Fibroblast of the aortic adventitia (primary cell): Measurements from ENCODE around the gene L3MBTL4. TPM values are rescaled to one million over a fixed set of nuclear protein-coding genes. Genes with fewer than 3 reads are reported as not detected.

ENCODE experiments used
- DNase-seq: peaks from one replicate; pipeline ENCODE4 v3.0.0-alpha.2; 2010; ENCODE audit warnings: low read depth
- H3K4me3 ChIP-seq: 2 replicates; pipeline ENCODE4 v1.5.1; 2011; ENCODE audit warnings: low read depth, mild to moderate bottlenecking, control low read depth, low read length, moderate library complexity
- total RNA-seq: library from RNA; depleted of rRNA; stranded (reverse); fragments of >200 nt; gene quantifications from 2 replicates; pipeline ENCODE4 v1.2.3, GENCODE V29; 2012; ENCODE audit warnings: low replicate concordance
- TF ChIP-seq, protein P1 (sequence below): IDR thresholded peaks from 2 replicates; pipeline ENCODE4 v1.5.1; 2011; ENCODE audit warnings: mild to moderate bottlenecking, low read length, control low read depth, inconsistent platforms; ENCODE audit not compliant: insufficient read depth

The L3MBTL4 gene
- total RNA-seq, 1 donor = not detected

DNA sequence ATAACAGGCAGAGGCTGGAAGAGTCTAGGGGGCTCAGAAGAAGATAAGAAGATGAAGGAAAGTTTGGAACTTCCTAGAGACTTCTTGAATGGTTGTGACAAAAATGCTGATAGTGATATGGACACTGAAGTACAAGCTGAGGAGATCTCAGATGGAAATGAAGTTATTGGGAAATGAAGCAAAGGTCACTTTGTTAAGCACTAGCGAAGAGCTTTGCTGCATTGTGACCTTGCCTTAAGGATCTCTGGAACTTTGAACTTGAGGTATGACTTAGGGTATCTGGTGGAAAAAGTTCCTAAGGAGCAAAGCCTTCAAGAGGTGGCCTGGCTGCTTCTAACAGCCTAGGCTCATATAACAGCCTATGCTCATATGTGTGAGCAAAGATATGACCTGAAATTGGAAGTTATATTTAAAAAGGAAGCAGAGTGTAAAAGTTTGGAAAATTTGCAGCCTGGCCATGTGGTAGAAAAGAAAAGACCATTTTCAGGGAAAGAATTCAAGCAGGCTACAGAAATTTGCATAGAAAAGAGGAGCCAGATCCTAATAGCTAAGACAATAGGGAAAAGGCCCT is 91.3 kb downstream of the L3MBTL4 start:
- H3K4me3 ChIP-seq = no peak overlapping the region
- no peak for DNase-seq
- TF ChIP-seq, protein P1, sequence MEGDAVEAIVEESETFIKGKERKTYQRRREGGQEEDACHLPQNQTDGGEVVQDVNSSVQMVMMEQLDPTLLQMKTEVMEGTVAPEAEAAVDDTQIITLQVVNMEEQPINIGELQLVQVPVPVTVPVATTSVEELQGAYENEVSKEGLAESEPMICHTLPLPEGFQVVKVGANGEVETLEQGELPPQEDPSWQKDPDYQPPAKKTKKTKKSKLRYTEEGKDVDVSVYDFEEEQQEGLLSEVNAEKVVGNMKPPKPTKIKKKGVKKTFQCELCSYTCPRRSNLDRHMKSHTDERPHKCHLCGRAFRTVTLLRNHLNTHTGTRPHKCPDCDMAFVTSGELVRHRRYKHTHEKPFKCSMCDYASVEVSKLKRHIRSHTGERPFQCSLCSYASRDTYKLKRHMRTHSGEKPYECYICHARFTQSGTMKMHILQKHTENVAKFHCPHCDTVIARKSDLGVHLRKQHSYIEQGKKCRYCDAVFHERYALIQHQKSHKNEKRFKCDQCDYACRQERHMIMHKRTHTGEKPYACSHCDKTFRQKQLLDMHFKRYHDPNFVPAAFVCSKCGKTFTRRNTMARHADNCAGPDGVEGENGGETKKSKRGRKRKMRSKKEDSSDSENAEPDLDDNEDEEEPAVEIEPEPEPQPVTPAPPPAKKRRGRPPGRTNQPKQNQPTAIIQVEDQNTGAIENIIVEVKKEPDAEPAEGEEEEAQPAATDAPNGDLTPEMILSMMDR = no peak

DNA sequence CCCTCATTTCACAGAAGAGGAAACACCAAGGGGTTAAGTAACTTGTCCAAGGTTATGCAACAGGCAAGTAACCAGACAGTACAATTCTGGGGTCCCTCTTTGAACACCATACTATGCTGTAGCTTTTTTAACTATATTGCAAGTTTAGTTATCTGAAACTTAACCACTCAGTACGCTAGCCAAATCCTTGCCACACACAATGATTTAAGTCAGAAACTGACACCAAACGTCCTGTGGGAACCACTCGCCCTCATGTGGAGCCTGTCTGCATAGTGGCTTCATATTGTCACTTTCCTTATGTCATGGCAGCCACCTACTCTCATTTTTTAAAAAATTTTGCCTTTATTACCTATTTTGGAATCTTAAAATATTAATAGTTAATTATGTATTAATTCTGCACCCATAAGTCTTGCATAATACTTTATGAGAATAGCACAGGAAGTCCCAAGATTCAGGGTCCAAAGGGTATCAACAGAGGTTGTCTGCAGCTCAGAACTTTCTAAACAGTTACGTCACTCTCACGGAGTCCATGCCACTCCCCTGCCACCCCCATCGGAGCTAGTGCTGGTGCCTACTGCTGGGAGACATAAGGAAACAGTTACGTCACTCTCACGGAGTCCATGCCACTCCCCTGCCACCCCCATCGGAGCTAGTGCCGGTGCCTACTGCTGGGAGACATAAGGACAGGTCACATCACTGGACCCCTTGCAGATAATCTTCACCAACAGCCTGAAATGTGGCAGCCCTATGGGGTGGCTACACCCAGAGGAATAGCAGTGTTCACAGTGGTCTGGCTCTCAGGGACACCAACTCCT is 99.0 kb downstream of the L3MBTL4 start:
- TF ChIP-seq, protein P1 = no peak
- no peak for DNase-seq
- no peak overlapping the region for H3K4me3 ChIP-seq

DNA sequence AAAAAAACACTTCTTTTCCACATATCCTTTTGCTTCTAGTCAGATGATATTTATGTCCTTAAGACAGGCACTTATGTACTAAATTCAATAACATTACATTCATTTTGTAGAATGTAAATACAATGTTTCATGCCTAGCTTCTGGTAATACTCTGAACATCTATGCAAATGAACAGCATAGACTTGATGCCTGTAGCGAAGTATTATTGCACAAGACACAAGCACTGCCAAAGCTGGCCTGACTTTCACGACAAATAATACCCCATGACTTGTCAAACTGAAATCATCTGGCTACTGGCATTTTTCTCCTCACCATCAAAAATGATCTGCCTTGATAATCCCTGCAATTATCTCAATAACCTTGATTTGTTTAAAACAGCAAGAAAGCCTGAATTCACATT is 101.3 kb downstream of the L3MBTL4 start:
- H3K4me3 ChIP-seq = no peak overlapping the region
- no peak for DNase-seq
- TF ChIP-seq, protein P1 = no peak

DNA sequence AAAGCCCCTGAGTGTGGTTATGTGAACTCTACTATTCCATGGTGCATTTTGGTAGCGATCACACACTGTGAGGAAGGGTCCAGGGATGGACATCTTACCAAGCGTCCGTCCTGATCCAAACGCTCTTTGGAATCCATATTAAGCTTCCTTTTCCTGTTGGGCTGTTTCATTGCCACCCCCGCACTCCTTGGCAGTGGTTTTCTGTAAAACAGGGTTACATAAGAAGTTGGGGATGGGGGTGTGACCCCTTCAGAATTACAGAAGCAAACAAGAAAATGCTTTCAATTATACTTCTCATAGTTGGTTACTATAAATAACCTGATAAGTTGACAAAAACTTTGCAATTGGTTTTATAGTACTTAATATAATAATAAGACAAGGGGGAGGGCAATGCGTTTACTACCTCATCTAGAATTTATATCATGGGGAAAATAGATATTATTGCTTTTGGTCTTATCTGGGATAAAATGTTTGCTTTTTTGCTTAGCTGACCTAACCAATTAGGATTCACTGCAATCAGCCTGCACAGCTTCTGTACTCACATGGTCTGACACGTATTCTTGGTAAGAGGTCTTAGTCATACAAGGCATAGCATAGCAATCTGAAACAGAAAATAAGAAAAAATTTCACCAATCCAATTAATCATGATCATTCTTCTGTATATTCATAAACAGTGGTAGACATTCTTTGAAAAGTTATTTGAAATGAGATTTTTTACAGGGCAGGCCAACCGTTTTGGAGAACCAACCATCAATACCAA is 103.1 kb downstream of the L3MBTL4 start:
- TF ChIP-seq, protein P1 = no peak

DNA sequence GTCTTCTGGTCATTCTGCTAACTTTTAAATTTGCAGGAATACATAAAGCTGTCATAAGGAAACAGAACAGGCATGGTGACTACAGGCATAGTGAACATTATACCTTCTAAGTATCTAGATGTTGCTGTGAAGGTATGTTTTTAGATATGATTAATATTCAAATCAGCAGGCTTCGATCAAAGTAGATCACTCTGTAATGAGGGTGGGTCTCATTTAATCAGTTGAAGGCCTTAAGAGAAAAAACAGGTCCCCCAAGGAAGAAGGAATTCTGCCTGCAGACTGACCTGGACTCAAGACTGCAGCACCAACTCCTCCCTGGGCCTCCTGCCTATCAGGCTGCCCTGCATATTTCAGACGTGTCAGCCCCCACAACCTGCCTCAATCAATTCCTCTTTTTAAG is 104.0 kb downstream of the L3MBTL4 start:
- no peak for DNase-seq
- H3K4me3 ChIP-seq = no peak overlapping the region
- TF ChIP-seq, protein P1 = no peak

More for the DNA sequence above, 103.1 kb downstream of the L3MBTL4 start:
- no peak for DNase-seq
- H3K4me3 ChIP-seq = no peak overlapping the region

DNA sequence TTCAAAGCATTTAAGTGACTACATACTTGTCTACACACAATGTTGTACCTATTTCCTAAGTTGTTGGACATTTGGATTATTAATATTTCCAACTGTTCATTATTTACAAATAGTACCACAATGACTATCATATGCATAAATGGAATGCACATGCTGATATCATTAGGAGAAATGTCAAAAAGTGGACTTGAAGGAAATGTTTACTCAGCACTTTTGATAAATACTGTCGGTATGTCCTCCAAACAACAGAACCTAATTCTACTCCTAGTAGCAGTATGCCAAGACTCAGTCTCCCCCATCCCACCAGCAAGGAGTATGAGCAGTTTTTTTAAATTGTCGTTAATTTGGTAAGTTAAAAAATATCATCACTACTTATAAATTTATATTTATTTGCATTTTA is 116.8 kb downstream of the L3MBTL4 start:
- no peak overlapping the region for H3K4me3 ChIP-seq
- DNase-seq = no peak
- TF ChIP-seq, protein P1 = no peak
